GM19099 (cell line): Measurements from ENCODE around the gene CDK19.

Experiments used
- POLR2A ChIP-seq: IDR thresholded peaks from 3 replicates; pipeline ENCODE4 v1.6.1; 2011; ENCODE audit warnings: low read depth; ENCODE audit not compliant: insufficient read length; ENCODE audit errors: extremely low read depth

The CDK19 gene

GRCh38 chr6:110614586-110614985, 200.7 kb downstream of the CDK19 start:
- TF ChIP-seq POLR2A, result no peak

GRCh38 chr6:110614106-110614505, 201.2 kb downstream of the CDK19 start:
- no peak for TF ChIP-seq POLR2A

GRCh38 chr6:110613356-110613755, 201.9 kb downstream of the CDK19 start:
- no peak for TF ChIP-seq POLR2A

- no peak for TF ChIP-seq POLR2A
Measured at GRCh38 chr6:110612298-110612697, 203.0 kb downstream of the CDK19 start.

- no peak for TF ChIP-seq POLR2A
Measured at GRCh38 chr6:110609101-110609500, 206.2 kb downstream of the CDK19 start.

GRCh38 chr6:110608151-110608550, 207.1 kb downstream of the CDK19 start:
- no peak for TF ChIP-seq POLR2A

- TF ChIP-seq POLR2A, result no peak
Measured at GRCh38 chr6:110606151-110606550, 209.1 kb downstream of the CDK19 start.

GRCh38 chr6:110597761-110598160, 217.5 kb downstream of the CDK19 start:
- no peak for TF ChIP-seq POLR2A

- no peak for TF ChIP-seq POLR2A
Measured at GRCh38 chr6:110596354-110596753, 218.9 kb downstream of the CDK19 start.

GRCh38 chr6:110595112-110595511, 220.2 kb downstream of the CDK19 start:
- TF ChIP-seq POLR2A, result no peak

GRCh38 chr6:110593637-110594036, 221.6 kb downstream of the CDK19 start:
- TF ChIP-seq POLR2A, result no peak

- no peak for TF ChIP-seq POLR2A
Measured at GRCh38 chr6:110592765-110593164, 222.5 kb downstream of the CDK19 start.

- no peak for TF ChIP-seq POLR2A
Measured at GRCh38 chr6:110590821-110591351, 224.4 kb downstream of the CDK19 start.

- TF ChIP-seq POLR2A, result peak; percentile 37
Measured at GRCh38 chr6:110589865-110590513, 225.3 kb downstream of the CDK19 start.

GRCh38 chr6:110587328-110587727, 227.9 kb downstream of the CDK19 start:
- no peak for TF ChIP-seq POLR2A

- TF ChIP-seq POLR2A, result no peak
Measured at GRCh38 chr6:110581679-110582078, 233.6 kb downstream of the CDK19 start.
